HUES6 (cell line): ENCODE measurements around the gene IDUA.
"Not testable (repeated sequence)": the region's sequence is repeated elsewhere in the genome, so short reads cannot be mapped to it uniquely, and the experiment has no call there.

Experiments
- H3K27ac ChIP-seq: 2 replicates; pipeline ENCODE4 v1.7.0; 2013; ENCODE audit warnings: low read depth, mild to moderate bottlenecking, low read length, inconsistent platforms
- H3K27me3 ChIP-seq: 2 replicates; pipeline ENCODE4 v1.6.1; 2013; ENCODE audit warnings: low read length; ENCODE audit not compliant: control insufficient read depth, insufficient read depth
- H3K36me3 ChIP-seq: 2 replicates; pipeline ENCODE4 v1.6.1; 2013; ENCODE audit warnings: low read length; ENCODE audit not compliant: control insufficient read depth, insufficient read depth
- H3K4me1 ChIP-seq: 2 replicates; pipeline ENCODE4 v1.6.1; 2013; ENCODE audit warnings: low read length; ENCODE audit not compliant: control insufficient read depth, insufficient read depth
- H3K4me3 ChIP-seq: 2 replicates; pipeline ENCODE4 v1.5.1; 2013; ENCODE audit warnings: low read depth, low read length
- H3K9ac ChIP-seq: one replicate; pipeline ENCODE4 v1.6.1; 2013; ENCODE audit warnings: mild to moderate bottlenecking, low read length
- H3K9me3 ChIP-seq: 2 replicates; pipeline ENCODE4 v1.6.1; 2013; ENCODE audit warnings: low read depth, low read length; ENCODE audit not compliant: control insufficient read depth, insufficient read depth

The IDUA gene

DNA sequence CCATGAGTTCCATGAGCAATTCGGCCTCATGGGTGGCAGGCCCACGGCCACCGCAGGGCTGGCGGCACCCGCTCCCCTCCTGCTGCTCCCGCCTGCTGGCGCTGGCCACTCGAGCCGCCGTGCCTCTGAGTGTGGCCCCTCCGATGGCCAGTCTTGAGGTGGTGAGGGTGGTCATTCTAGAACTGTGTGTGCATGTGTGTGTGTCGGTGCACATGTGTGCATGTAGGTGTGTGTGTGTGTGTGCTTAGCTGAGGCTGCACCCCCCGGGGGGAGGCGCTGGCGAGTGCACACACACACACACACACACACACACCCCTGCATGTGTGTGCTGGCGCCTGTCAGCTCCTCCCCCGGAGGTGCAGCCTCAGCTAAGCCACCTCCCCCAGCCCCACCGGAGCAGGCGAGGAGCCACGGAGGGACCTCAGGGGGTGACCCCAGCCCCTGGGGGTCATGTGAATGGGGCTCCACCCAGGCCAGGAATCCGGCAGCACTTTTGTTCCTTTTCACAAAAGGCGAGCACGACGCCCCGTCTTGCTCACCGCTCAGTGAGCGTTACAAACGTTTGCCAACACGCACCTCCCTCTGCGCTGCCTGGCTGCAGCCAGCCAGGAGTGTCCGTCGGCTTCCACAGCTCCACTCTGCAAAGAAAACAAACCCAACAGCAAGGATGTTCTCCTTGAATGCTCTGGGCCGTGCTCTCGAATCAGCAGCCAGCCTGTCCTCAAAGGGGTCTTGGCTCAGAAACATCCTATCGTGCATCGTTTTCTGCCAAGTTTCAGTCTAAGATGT lies 54.5 kb downstream of the IDUA start:
- peaks cover 50% of the 10 kb centered on the region for H3K4me1 ChIP-seq

GRCh38 chr4:1041936-1042330 lies 55.1 kb downstream of the IDUA start:
- H3K9me3 ChIP-seq = no peaks in the 10 kb centered on the region
- no peak overlapping the region for H3K4me3 ChIP-seq
- peaks cover 22% of the 10 kb centered on the region for H3K27me3 ChIP-seq
- H3K4me1 ChIP-seq = peaks cover 50% of the 10 kb centered on the region
- H3K9ac ChIP-seq = peak overlapping the region; percentile 22
- no peaks in the 10 kb centered on the region for H3K36me3 ChIP-seq
- no peak overlapping the region for H3K27ac ChIP-seq

More for the DNA sequence above, 54.5 kb downstream of the IDUA start:
- Histone ChIP-seq H3K36me3 (no peaks in the 10 kb centered on the region), H3K9me3 (no peaks in the 10 kb centered on the region), H3K9ac (peak overlapping the region; percentile 22), H3K27ac (no peak overlapping the region), H3K4me3 (peak overlapping the region; percentile 21; the same call in 1 of the 2 replicates), H3K27me3 (peaks cover 19% of the 10 kb centered on the region)

DNA sequence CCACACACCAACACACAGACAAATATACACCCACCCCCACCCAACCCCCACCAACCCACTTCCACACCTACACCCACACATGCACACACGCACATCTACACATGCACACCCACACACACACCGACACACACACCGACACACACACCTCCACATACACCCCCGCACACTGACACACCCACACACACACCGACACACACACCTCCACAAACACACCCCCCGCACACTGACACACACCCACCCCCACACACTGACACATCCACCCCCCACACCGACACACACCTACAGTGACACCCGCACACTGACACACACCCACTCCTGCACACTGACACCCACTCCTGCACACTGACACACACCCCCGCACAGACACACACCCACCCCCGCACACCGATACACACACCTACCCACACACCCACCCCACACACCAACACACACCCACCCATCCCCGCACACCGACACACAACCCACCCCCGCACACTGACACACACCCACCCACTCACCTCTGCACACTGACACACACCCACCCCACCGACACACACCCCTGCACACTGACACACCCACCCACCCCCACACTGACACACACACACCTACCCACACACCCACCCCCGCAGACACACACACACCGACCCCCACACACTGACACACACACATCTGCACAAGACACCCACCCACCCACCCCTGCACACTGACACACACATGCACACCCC lies 55.7 kb downstream of the IDUA start:
- H3K36me3 ChIP-seq = no peaks in the 10 kb centered on the region
- H3K4me3 ChIP-seq = no peak overlapping the region
- peaks cover 26% of the 10 kb centered on the region for H3K27me3 ChIP-seq
- H3K4me1 ChIP-seq = peaks cover 47% of the 10 kb centered on the region
- no peaks in the 10 kb centered on the region for H3K9me3 ChIP-seq
- no peak overlapping the region for H3K27ac ChIP-seq
- no peak overlapping the region for H3K9ac ChIP-seq

DNA sequence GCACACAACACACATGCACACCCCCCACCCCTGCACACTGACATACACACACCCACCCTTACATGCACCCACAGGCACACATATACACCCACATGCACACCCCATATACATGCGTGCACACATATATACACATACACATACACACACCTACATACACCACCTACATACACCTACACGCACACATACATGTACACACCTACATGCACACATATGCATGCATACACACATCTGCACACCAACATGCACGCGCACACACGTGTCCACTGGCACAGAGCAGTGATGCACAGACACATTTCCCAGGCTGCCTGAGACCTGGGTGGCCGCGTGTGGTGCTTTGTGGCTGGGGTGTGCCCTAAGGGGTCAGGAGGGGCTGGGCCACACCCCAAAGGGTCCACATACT lies 56.3 kb downstream of the IDUA start:
- Histone ChIP-seq H3K36me3 (no peaks in the 10 kb centered on the region), H3K4me1 (peaks cover 47% of the 10 kb centered on the region), H3K9ac (peak overlapping the region; percentile 64), H3K27me3 (peaks cover 33% of the 10 kb centered on the region), H3K9me3 (no peaks in the 10 kb centered on the region), H3K4me3 (no peak overlapping the region), H3K27ac (peak overlapping the region; percentile 73; the same call in 1 of the 2 replicates)

- Histone ChIP-seq H3K36me3 (no peaks in the 10 kb centered on the region), H3K27ac (peak overlapping the region; percentile 73; the same call in 1 of the 2 replicates), H3K4me3 (no peak overlapping the region; the same call in 1 of the 2 replicates), H3K9ac (peak overlapping the region; percentile 77), H3K27me3 (peaks cover 40% of the 10 kb centered on the region), H3K9me3 (no peaks in the 10 kb centered on the region), H3K4me1 (peaks cover 47% of the 10 kb centered on the region)
These were observed 57.0 kb downstream of the IDUA start for GRCh38 chr4:1043651-1044468.

- no peak overlapping the region; the same call in 1 of the 2 replicates for H3K4me3 ChIP-seq
- peaks cover 48% of the 10 kb centered on the region for H3K27me3 ChIP-seq
- H3K4me1 ChIP-seq = peaks cover 46% of the 10 kb centered on the region
- H3K9ac ChIP-seq = peak overlapping the region; percentile 77
- H3K36me3 ChIP-seq = no peaks in the 10 kb centered on the region
- H3K9me3 ChIP-seq = no peaks in the 10 kb centered on the region
- peak overlapping the region; percentile 73; the same call in 1 of the 2 replicates for H3K27ac ChIP-seq
These were observed 57.8 kb downstream of the IDUA start for GRCh38 chr4:1044469-1045192.

DNA sequence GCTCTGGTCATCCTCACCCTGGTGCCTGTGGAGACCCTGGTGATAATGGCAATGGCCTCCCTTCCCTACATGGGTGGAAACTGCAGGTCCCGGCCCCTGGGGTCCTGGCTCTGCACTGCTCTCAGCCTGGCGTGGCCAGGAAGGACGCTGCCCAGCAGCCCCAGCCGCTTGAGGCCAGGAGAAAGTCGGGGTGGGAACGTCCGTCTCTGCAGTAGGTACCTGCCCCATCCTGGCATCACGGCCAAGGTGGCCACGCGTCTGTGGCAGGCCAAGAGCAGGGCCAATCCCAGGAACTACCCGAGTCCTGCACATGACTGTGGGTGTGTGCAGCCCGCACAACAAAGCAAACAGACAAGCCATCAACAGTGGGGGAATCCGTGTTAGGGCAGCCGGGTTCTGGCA lies 58.4 kb downstream of the IDUA start:
- H3K4me1 ChIP-seq = peaks cover 40% of the 10 kb centered on the region
- peaks cover 53% of the 10 kb centered on the region for H3K27me3 ChIP-seq

GRCh38 chr4:1045595-1046201 lies 58.9 kb downstream of the IDUA start:
- peaks cover 37% of the 10 kb centered on the region for H3K4me1 ChIP-seq
- no peak overlapping the region for H3K27ac ChIP-seq
- peak overlapping the region; percentile 31 for H3K9ac ChIP-seq

More for the DNA sequence above, 58.4 kb downstream of the IDUA start:
- H3K9me3 ChIP-seq = no peaks in the 10 kb centered on the region
- H3K4me3 ChIP-seq = no peak overlapping the region
- peak overlapping the region; percentile 31 for H3K9ac ChIP-seq
- no peaks in the 10 kb centered on the region for H3K36me3 ChIP-seq
- no peak overlapping the region for H3K27ac ChIP-seq

DNA sequence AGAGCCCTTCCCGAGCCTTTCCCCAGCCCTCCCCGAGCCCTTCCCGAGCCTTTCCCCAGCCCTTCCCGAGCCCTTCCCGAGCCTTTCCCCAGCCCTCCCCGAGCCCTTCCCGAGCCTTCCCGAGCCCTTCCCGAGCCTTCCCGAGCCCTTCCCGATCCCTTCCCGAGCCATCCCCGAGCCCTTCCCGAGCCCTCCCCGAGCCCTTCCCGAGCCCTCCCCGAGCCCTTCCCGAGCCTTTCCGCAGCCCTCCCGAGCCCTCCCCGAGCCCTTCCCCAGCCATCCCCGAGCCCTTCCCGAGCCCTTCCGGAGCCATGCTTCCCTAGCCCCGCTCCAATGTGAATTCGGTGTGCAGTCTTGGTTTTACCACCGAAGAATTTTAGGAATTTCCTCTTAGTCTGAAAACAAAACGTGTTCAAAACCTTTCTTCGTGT lies 59.8 kb downstream of the IDUA start:
- peaks cover 61% of the 10 kb centered on the region for H3K27me3 ChIP-seq
- H3K4me3 ChIP-seq, H3K9me3 ChIP-seq, H3K36me3 ChIP-seq, H3K9ac ChIP-seq, H3K27ac ChIP-seq: not testable (repeated sequence)
- peaks cover 31% of the 10 kb centered on the region for H3K4me1 ChIP-seq

More at GRCh38 chr4:1045595-1046201, 58.9 kb downstream of the IDUA start:
- Histone ChIP-seq H3K36me3 (no peaks in the 10 kb centered on the region), H3K4me3 (no peak overlapping the region), H3K9me3 (no peaks in the 10 kb centered on the region), H3K27me3 (peaks cover 58% of the 10 kb centered on the region)
